Psoas muscle (tissue), 8 donors: ENCODE measurements around the gene ALG10B. TPM values are rescaled to one million over a fixed set of nuclear protein-coding genes. Genes with fewer than 3 reads are reported as not detected.
"Not testable (repeated sequence)": the region's sequence is repeated elsewhere in the genome, so short reads cannot be mapped to it uniquely, and the experiment has no call there.

Experiments used
- ATAC-seq, 4 donors: fragments of 200-7000 bp; cut with Tn5 transposase; one replicate each; pipeline ENCODE4 v1.9.1; 2020; ENCODE audit warnings: moderate library complexity in 3 of 4, mild to moderate bottlenecking in 2 of 4
- DNase-seq, 2 donors: peaks; one replicate each; pipeline ENCODE4 v3.0.0-alpha.2; 2020
- H3K27ac ChIP-seq: fragments of 200-600 bp; one replicate; pipeline ENCODE4 v1.8.0; 2022
- H3K27me3 ChIP-seq, 3 donors: fragments of 200-600 bp in 1 of 3; one replicate each; pipeline versions ENCODE4 v1.6.1 to v1.8.0; 2013 to 2022; ENCODE audit warnings: low read length in 2 of 3, mild to moderate bottlenecking in 2 of 3, moderate library complexity in 1 of 3; ENCODE audit not compliant: insufficient read depth in 3 of 3
- H3K36me3 ChIP-seq, 2 donors: fragments of 200-600 bp in 1 of 2; one replicate each; pipeline versions ENCODE4 v1.6.1 to v1.8.0; 2013 to 2022; ENCODE audit warnings: low read depth in 1 of 2, mild to moderate bottlenecking in 1 of 2, moderate library complexity in 1 of 2; ENCODE audit not compliant: insufficient read depth in 1 of 2
- H3K4me1 ChIP-seq: fragments of 200-600 bp; one replicate; pipeline ENCODE4 v1.8.0; 2022
- H3K4me3 ChIP-seq: fragments of 200-600 bp; one replicate; pipeline ENCODE4 v1.8.0; 2022; ENCODE audit warnings: mild to moderate bottlenecking
- H3K9me3 ChIP-seq: fragments of 200-600 bp; one replicate; pipeline ENCODE4 v1.8.0; 2022
- WGBS, 3 donors: extraction: QIAGEN DNeasy Blood & Tissue Kit; methylation state at CpG; one replicate each; pipeline versions ENCODE4 v1.1.6 to v1.1.7; 2013; 5-methylcytosine and 5-hydroxymethylcytosine counted together
- intact Hi-C, 2 donors: fragments of 100-400 bp; cut with DNase I; formaldehyde crosslinking; loops; one replicate each; pipeline versions ENCODE4 v1.11.0 to v1.14.2; 2022
- polyA plus RNA-seq, 3 donors: library from polyadenylated mRNA; stranded (reverse); fragments of 200-250 nt; gene quantifications; one replicate each; pipeline ENCODE4 v1.2.3, GENCODE V29; 2013
- total RNA-seq, 4 donors: library from RNA; stranded (reverse); fragmentation: NEBNext Ultra II Directional in 2 of 4; extraction: Animal tissue kit (Norgen Biotek cat#: 25700) in 2 of 4; gene quantifications; one replicate each; pipeline versions ENCODE4 v1.2.1 to v1.2.4, GENCODE V29; 2021 to 2023
- TF ChIP-seq, protein P1 (sequence below): fragments of 200-600 bp; IDR thresholded peaks from one replicate; pipeline ENCODE4 v1.8.0; 2022; ENCODE audit warnings: antibody characterized with exemption
- donor health status: healthy with polysubstance abuse.
- donor health status: DM: no; HTN: no; CAD: no; lungs with moderate emphysema.
- donor health status: Bipolar disorder and iron deficiency.
- donor health status: healthy.
- donor health status: DM: yes; HTN: yes; CAD: no.
- donor health status: DM: no; HTN: no; CAD: no.
- donor health status: DM: no; HTN: no; CAD: no.
- donor health status: DM: yes; HTN: yes; CAD: no.

ALG10B gene
- total and polyA plus RNA-seq, 7 donors: 0.68 to 5.1 (median 2.7) TPM

DNA sequence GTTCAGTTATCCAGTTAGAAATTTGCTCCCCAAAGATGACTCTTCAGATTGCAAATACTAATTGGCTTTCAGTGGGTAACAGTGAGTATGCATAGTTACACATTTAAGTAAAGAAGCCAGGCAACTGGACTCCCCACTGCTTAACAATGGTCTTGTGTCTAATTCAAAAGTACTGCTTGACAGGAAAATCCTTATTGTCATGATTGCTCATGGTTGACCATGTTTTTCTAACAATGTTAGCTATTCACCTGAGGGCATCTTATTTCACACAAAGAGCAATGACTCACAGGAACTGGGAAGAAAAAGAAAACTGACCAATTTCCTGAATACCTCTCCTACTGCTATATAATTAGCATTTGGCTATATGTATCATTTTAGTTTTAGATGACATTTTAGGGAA lies 33.7 kb upstream of the ALG10B start:
- intact Hi-C loops: no loop called here
- ATAC-seq: no peak
- Histone ChIP-seq H3K9me3 (no peaks in the 10 kb centered on the region), H3K36me3 (no peaks in the 10 kb centered on the region), H3K4me3 (no peak overlapping the region), H3K27ac (no peak overlapping the region), H3K27me3 (no peaks in the 10 kb centered on the region), H3K4me1 (no peaks in the 10 kb centered on the region)
- DNase-seq: no peak
- TF ChIP-seq, protein P1, sequence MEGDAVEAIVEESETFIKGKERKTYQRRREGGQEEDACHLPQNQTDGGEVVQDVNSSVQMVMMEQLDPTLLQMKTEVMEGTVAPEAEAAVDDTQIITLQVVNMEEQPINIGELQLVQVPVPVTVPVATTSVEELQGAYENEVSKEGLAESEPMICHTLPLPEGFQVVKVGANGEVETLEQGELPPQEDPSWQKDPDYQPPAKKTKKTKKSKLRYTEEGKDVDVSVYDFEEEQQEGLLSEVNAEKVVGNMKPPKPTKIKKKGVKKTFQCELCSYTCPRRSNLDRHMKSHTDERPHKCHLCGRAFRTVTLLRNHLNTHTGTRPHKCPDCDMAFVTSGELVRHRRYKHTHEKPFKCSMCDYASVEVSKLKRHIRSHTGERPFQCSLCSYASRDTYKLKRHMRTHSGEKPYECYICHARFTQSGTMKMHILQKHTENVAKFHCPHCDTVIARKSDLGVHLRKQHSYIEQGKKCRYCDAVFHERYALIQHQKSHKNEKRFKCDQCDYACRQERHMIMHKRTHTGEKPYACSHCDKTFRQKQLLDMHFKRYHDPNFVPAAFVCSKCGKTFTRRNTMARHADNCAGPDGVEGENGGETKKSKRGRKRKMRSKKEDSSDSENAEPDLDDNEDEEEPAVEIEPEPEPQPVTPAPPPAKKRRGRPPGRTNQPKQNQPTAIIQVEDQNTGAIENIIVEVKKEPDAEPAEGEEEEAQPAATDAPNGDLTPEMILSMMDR: no peak

DNA sequence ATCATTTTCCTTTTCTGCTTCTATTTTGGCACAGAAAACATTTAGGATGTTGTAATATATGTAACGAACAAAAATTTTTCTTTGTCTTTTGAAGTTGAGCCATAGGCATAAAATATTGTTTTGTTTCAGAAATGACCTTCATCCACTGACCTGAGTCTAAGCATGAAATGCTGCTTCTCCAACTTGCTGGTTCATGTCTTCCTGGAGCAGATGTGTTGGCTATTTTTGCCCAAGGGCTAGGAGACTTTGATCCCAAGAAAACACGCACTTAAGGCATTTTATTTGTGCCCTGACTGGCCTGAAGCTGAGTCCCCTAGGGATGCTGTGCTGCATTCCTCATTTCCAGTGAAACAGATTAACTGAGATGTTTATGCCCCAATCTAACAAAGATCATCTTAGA lies 27.2 kb upstream of the ALG10B start:
- H3K36me3 ChIP-seq: no peaks in the 10 kb centered on the region
- TF ChIP-seq, protein P1: no peak
- no peak overlapping the region for H3K27ac ChIP-seq
- H3K4me1 ChIP-seq: no peaks in the 10 kb centered on the region
- WGBS, 3 donors: 49 to 54% (median 53%) methylated on average over 2 of the region's 2 CpGs
- intact Hi-C loops: no loop called here
- no peaks in the 10 kb centered on the region for H3K27me3 ChIP-seq
- no peak overlapping the region for H3K4me3 ChIP-seq
- no peak for DNase-seq
- no peaks in the 10 kb centered on the region for H3K9me3 ChIP-seq
- no peak for ATAC-seq

DNA sequence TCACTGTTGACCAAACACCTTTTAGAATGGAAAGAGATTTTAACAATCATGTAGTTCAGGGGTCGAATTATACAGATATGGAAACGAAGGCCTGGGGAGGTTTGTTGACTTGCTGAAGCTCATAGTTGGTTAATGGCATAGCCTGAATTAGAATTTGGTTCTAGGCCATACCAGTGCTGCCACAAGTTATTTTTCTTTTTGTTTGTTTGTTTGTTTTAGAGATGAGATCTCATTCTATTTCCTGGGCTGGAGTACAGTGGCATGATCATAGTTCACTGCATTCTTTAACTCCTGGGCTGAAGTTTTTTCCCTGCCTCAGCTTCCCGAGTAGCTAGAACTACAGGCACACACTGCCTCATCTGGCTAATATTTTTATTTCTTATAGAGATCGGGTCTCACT lies 25.4 kb upstream of the ALG10B start:
- H3K27ac ChIP-seq: no peak overlapping the region
- no peaks in the 10 kb centered on the region for H3K9me3 ChIP-seq
- no peak overlapping the region for H3K4me3 ChIP-seq
- H3K4me1 ChIP-seq: no peaks in the 10 kb centered on the region
- 55 to 63% (median 56%) methylated on average over 4 of the region's 4 CpGs for WGBS, 3 donors
- TF ChIP-seq, protein P1: no peak
- intact Hi-C loops: no loop called here
- DNase-seq (no peak), ATAC-seq (no peak)
- H3K36me3 ChIP-seq: no peaks in the 10 kb centered on the region
- H3K27me3 ChIP-seq: no peaks in the 10 kb centered on the region

DNA sequence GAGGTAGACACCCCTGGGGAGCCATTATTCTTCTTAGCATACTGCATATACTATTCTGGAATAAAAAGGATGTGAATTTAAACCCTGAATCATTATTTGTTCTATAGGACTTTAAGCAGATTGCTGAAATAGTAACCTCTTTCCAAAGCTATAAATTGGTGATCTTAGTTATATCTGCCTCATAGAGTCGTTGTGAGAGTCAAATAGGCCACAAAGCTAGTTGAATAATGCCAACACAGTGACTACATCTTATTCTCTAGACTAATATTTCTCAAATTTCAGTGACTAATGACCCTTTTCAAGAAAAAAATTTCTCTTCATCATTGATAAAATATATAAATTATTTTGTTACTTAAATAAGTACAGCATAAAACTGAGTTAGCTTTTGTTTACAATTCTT lies 13.6 kb upstream of the ALG10B start:
- DNase-seq, H3K27me3 ChIP-seq, H3K4me1 ChIP-seq, intact Hi-C loops, H3K36me3 ChIP-seq, ATAC-seq, H3K27ac ChIP-seq, H3K4me3 ChIP-seq, H3K9me3 ChIP-seq: not testable (repeated sequence)
- WGBS, 3 donors: 9 to 14% (median 13%) methylated on average over 1 of the region's 1 CpG

DNA sequence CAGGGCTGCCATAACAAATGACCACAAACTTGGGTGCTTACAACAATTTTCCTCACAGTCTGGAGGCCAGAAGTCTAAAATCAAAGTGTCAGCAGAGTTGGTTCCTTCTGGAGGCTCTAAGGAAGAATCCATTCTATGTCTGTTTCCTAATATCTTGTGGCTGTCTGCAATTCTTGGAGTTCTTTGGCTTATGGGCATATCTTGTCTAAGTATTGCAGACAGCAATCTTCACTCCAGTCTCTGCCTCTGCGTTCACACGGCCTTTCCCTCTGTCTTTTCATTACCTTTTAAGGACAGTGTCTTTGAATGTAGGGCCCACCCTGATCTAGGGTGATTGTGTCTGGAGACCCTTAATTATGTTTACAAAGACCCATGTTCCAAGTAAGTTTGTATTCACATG lies 5.4 kb downstream of the ALG10B start:
- WGBS, 3 donors: 88 to 94% (median 91%) methylated on average over 2 of the region's 2 CpGs
- peaks cover 0 to 18% of the 10 kb centered on the region in 2 donors for H3K36me3 ChIP-seq
- not testable (repeated sequence) for DNase-seq, H3K27ac ChIP-seq, ATAC-seq, H3K4me1 ChIP-seq, H3K4me3 ChIP-seq, H3K27me3 ChIP-seq, H3K9me3 ChIP-seq
- intact Hi-C loops: loop anchor here in 1 of 2 donors (10.0 kb wide), 1 partner anchor 953 kb away; no protein-coding TSS in a partner anchor

DNA sequence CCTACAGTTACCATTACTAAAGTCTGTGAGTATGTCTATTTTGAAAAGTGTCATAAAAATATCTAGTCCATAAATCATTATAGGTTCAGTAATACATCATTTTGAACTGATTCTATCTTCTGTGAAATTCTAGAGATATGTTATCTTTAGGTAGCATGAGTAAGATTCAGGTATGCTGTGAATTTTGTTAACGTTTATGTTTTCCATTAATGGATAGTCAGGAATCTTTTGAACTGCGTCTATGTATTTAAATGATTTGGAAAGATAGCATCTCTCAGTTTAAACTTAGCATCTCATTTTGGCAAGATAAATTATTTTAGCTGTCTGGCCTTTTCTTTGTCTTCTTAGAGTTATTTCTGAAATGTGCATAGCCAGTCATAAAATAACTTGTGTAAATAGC lies 8.3 kb downstream of the ALG10B start:
- H3K27ac ChIP-seq: no peak overlapping the region
- TF ChIP-seq, protein P1: no peak
- H3K4me3 ChIP-seq: no peak overlapping the region
- peaks cover 0 to 8% of the 10 kb centered on the region in 2 donors for H3K36me3 ChIP-seq
- no peak for ATAC-seq
- H3K27me3 ChIP-seq: no peaks in the 10 kb centered on the region
- no peak for DNase-seq
- intact Hi-C loops: loop anchor here (5.0 to 10.0 kb wide), 3 partner anchors 777 to 950 kb away; no protein-coding TSS in a partner anchor
- 79 to 88% (median 84%) methylated on average over 2 of the region's 2 CpGs for WGBS, 3 donors
- H3K4me1 ChIP-seq: no peaks in the 10 kb centered on the region
- H3K9me3 ChIP-seq: no peaks in the 10 kb centered on the region
